HuH-7.5 (cell line): Measurements from ENCODE around the gene EXOC6.

ENCODE experiments used
- DNase-seq: peaks from one replicate; pipeline ENCODE4 v3.0.0; 2011; ENCODE audit warnings: low spot score

EXOC6 gene

GRCh38 chr10:93064874-93065660 is 216.7 kb downstream of the EXOC6 start:
- DNase-seq = no peak

DNA sequence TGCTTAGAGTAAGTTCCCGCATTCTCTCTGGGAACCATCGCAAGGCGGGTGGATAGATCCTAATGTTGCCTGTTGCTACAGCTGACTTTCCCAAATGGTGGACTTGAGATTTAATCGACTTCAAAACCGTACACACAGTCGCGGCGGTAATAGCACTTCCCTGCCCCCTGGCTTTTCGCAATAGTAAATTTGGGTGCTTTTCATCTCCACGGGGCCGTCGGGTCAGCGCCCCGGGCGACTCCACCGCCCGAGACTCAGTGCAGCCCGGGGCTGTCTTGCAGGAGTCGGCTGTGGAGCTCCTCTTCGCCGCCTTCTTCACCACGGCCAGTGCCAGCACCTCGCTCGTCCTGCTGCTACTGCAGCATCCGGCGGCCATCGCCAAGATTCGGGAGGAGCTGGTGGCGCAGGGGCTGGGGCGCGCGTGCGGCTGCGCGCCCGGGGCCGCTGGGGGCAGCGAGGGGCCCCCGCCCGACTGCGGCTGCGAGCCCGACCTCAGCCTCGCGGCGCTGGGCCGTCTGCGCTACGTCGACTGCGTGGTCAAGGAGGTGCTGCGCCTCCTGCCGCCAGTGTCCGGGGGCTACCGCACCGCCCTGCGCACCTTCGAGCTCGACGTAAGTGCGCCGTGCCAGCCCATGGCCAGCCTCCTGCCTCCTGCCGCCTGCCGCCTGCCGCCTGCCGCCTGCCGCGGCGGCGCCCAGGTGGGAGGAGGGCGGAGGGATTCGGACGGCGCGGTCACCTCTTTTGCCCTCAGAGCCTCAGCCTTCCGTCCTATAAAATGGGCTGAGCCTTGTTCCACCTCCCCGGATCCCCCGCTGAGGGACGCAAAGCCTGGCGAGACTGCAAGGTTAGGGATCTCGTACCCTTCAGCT is 217.6 kb downstream of the EXOC6 start:
- no peak for DNase-seq

DNA sequence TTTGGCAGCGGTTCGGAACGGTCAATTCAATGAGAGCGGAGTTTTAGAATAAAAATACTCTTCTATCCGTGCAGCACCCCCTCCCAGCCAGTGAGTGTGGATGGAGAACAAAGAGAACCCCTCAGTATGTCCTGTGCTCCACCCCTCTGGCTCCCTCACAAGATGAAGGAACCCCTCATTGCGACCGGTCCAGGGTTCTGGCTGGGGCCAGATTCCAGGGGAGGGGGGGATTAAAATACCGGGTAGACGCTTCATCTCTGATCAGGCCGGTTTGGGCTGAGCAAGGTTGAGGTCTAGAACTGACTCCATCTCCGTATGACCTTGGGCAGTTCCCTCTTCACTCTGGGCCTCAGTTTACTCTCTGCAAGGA is 218.2 kb downstream of the EXOC6 start:
- DNase-seq = no peak

DNA sequence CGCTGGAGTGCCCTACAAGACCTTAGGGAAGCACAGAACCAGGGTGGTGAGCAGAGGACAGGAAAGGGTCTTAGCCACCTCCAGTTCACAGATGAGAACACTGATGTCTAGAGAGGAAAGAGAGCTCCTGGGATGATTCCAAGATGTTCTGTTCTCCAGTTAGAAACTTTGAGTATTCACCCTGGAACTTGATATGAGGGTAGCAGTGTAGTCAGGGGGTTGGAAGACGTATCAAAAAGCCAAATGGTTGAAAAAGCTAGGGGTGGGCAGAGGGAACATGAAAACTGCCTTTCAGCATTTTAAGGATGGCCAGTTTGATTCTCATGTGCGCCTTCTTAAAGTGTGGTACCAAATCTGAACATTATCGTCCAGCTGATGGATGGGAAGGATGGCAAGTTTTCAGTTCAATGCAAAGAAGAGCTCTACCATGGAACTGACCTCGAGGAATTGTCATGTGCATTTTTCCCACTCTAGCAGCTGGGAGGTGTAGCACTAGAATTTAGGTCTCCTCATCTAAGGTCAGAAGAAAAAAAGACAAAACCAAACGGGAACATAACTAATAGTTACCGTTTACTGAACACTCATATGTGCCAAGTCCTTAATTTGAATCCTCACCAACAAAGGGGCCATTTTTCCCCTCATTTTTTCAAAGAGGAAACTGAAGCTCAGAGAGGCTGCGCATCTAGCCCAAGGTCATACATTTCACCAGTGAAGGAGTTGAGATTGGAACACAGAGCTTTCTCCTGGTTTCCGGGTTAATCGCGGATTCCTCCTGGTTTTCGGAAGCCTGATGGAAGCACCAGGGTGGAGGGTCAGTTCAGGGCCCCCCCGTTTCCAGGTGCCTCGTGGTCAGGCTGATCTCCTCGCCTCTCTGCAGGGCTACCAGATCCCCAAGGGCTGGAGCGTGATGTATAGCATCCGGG is 219.4 kb downstream of the EXOC6 start:
- peak; percentile 43 for DNase-seq

- DNase-seq = peak; percentile 80
Measured at GRCh38 chr10:93068411-93069244, 220.3 kb downstream of the EXOC6 start.

DNA sequence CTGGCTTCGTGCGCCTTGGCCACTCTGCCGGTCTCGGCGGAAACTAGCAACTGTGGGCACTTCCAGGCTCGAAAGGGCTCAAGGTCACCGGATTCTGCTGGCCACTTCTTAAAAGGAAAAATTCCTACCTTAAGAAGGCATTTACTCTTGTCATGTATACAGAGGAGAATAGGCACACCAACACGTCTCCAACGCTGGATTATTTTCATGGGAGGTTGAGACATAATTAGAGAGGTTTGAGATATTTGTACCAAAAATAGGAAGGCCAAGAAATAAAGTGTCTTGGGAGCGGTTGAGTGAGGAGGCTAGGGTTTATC is 220.9 kb downstream of the EXOC6 start:
- DNase-seq = no peak

- no peak for DNase-seq
Measured at GRCh38 chr10:93070378-93071176, 222.3 kb downstream of the EXOC6 start.

- DNase-seq = no peak
Measured at GRCh38 chr10:93071177-93071472, 222.8 kb downstream of the EXOC6 start.

DNA sequence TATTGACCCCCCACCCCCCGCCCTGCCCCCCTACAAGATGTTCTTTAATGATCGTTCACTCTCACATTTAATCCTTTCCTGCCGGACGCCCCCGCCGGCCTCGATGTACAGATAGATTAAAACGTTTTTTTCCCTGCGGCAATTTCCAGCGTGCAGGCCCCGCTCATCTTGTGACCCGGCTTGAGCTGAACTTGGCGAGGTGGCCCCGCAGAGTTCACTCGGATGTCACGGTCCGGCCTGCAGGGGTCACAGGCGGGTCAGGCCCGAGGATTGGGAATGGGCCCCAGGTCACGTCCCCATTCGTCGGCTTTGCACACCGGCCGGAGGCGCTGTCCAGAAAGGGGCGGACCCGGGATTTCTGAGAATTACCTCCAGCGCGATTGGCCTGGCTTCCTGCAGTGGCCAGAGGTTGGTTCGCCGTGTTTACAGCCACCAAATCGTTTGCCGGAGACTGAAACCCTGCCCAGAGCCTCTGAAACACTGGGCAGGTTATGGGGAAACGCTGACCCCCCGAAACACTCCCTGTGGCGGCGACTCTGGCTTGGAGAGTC is 223.4 kb downstream of the EXOC6 start:
- DNase-seq = peak; percentile 98

DNA sequence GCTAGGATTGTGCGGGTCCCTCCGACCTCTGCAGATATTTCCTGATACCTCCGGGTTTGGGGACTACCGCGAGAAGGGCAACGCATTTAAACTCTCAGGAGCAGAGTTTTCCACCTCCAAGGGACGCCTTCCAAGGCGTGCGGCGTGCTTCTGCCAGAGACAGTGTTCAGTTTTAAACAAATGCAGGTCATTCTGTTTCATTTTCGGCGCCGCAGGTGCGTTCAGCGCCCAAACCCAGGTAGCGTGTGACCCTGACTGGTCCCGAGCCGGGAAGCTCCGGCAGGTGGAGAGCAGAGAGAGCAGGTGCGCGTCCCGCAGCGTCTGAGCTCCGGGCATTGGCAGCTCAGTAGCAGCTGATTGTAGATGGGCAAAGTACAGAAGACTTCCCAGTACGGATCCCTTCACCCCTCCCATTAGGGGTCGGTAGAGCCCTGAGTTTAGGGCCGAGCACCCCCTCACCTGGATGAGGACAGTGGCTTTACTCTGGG is 223.9 kb downstream of the EXOC6 start:
- DNase-seq = peak; percentile 58

DNA sequence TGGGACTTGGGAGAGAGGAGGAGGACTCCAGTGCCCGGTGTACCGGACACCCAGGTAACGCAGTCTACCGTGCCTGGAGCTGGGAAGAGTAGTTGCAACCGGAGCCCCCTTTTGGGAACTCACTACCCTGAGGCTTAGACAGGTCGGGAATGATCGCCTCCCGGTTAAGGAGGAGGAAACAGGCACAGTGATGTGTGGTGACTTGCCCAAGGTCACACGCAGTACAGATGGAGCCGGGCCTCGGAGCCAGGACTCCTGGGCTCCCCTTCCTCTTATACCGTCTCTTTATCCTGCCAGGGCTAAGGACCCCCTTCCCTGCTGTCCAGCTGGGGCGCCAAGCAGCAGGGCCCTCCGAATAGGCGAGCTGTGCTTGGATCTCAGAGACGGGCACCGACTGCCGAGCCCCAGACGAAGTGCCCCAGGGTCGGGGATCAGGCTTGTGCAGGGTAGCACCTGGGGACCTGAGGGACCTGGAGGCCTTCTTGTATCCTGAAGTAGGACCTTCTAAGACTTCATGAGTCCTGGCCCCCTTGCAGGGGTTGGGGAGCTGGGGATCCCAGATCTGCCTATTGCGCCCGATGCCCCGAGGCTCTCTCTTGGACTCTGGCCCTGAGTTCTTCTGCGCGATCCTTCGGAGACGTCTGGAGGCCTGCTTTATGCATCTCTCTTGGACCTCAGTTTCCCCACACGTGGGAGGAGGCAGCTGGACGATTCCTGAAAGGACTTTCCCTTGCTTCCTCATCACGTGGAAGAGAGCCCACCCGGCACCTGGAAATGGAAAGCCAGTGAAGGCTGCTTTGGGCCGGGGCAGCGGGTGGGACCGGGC is 224.6 kb downstream of the EXOC6 start:
- DNase-seq = peak; percentile 59

GRCh38 chr10:93073539-93074146 is 225.3 kb downstream of the EXOC6 start, which contains the start of gene CYP26A1:
Gene CYP26A1, plus strand, starts transcription at chr10:93073893. Its CDS starts 42 bp downstream, at chr10:93073935.
- DNase-seq = peak; percentile 62

- peak; percentile 77 for DNase-seq
Measured at GRCh38 chr10:93074147-93074596, 225.9 kb downstream of the EXOC6 start.

GRCh38 chr10:93074597-93075368 is 226.5 kb downstream of the EXOC6 start:
- no peak for DNase-seq

DNA sequence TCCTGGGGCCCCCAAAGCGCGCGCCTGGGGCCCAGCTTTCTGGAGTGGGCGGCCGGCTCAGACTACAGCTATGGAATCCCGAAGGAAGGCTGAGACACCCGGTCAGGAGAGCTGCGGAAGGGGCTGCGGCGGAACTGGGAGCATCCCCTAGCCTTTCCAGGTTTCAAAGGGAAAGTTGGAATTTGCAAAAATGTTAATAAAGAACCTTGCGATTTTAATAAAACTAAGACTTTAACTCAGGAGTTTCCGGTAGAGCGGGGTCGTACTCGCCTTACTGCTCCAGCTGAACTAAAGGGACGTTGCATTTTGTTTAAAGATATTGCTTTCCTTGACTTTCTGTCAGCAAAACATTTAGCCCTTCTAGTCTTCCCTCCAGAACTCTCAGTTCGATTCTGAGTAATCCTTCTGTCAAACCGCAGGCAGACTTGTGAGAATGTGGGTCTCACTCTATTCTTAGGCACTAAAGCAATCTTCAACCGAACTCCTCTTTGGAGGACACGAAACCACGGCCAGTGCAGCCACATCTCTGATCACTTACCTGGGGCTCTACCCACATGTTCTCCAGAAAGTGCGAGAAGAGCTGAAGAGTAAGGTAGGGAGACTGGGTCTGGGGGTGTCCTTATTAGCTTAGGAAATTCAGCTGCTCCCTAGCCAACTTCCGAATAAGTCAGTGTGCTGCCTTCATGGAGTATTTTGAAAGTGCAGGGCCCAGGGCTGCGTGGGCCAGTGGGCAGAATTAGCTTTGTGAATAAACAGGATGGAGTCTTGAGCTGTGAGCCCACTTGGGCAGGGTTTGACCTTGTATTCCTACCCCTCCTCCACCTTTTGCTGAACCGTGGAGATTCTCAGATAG is 227.3 kb downstream of the EXOC6 start:
- DNase-seq = no peak

GRCh38 chr10:93076871-93077270 is 228.6 kb downstream of the EXOC6 start:
- DNase-seq = no peak

DNA sequence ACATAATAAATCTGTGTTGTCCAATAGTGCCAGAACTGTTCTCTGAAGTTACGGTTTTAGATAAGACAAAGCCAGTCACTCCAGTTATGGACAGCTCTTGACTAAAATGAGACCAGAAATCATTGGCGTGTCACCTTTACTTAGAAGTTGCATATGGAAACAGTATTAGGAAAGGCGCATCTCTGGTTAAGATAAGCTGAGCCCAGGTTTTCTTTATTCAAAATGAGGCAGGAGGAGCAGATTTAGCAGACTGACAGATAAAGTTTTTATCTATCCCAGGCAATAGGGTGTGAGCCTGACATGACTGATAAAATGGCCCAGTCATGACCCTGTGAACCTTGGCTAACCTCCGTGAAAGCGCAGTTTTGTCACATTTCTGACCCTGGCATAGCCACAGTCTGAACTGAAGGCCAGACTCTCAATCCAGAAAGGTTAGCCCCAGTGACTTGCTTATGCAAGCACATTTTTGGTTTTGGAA is 229.6 kb downstream of the EXOC6 start:
- DNase-seq = peak; percentile 81
